Measurements from ENCODE around the gene SMIM32.

GRCh38 chr5:136205061-136205702 lies 12.2 kb upstream of the SMIM32 start:
- TF ChIP-seq CTCF (IDR thresholded peaks at IDR 0.05; ENCODE audit: insufficient read depth, low read length) (no peak), POLR2AphosphoS5 (IDR thresholded peaks at IDR 0.05; ENCODE audit: low read depth) (no peak), GABPA (IDR thresholded peaks at IDR 0.05; ENCODE audit: low read depth) (no peak)
